ENCODE data around the gene EPHA8. TPM values are rescaled to one million over a fixed set of nuclear protein-coding genes. Genes with fewer than 3 reads are reported as not detected.

The EPHA8 gene
- total RNA-seq, 1 donor from 2014 or later, result 0.24 TPM

DNA sequence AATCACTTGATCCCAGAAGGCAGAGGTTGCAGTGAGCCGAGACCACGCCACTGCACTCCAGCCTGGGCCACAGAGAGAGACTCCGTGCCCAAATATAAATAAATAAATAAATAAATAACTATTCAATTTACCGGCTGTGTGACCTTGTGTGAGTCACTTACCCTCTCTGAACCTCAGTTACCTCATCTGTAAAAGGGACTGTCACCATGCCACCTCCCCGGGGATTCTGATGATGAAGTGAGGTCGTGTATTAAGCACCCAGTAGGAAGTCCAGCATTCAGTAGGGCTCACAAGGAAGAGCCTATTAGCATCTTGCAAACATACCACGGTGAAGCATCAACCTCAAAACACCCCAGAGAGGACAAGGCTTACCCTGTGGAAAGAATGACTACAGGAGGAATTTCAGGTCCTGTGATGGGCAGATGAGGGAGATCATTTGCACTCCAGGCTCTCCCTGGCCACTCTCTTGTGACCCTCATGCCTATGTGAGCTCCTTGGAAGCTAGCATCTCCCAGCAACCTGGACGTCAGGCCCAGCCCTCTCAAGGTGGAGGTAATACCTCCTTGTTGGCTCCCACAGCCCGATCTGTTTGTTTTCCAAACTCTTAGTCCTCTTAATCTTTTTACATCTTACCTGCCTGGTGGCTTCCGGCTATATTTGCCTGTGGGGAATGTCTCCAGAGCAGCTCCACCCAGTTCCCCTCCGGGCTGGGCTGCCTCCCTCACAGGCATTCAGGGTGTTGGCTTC, 65.6 kb downstream of the EPHA8 start:
- DNase-seq (ENCODE audit: low spot score, unreplicated experiment), result no peak
- Mint-ChIP-seq H3K27ac (no peak overlapping the region), H3K9me3 (ENCODE audit: low read depth) (no peaks in the 10 kb centered on the region), H3K27me3 (peaks cover 68% of the 10 kb centered on the region), H3K36me3 (ENCODE audit: insufficient read depth) (no peaks in the 10 kb centered on the region), H3K4me1 (ENCODE audit: low read depth) (no peaks in the 10 kb centered on the region), H3K4me3 (ENCODE audit: low read depth) (no peak overlapping the region)
- TF ChIP-seq, protein P1, sequence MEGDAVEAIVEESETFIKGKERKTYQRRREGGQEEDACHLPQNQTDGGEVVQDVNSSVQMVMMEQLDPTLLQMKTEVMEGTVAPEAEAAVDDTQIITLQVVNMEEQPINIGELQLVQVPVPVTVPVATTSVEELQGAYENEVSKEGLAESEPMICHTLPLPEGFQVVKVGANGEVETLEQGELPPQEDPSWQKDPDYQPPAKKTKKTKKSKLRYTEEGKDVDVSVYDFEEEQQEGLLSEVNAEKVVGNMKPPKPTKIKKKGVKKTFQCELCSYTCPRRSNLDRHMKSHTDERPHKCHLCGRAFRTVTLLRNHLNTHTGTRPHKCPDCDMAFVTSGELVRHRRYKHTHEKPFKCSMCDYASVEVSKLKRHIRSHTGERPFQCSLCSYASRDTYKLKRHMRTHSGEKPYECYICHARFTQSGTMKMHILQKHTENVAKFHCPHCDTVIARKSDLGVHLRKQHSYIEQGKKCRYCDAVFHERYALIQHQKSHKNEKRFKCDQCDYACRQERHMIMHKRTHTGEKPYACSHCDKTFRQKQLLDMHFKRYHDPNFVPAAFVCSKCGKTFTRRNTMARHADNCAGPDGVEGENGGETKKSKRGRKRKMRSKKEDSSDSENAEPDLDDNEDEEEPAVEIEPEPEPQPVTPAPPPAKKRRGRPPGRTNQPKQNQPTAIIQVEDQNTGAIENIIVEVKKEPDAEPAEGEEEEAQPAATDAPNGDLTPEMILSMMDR (IDR thresholded peaks at IDR 0.05; ENCODE audit: unreplicated experiment), result no peak

DNA sequence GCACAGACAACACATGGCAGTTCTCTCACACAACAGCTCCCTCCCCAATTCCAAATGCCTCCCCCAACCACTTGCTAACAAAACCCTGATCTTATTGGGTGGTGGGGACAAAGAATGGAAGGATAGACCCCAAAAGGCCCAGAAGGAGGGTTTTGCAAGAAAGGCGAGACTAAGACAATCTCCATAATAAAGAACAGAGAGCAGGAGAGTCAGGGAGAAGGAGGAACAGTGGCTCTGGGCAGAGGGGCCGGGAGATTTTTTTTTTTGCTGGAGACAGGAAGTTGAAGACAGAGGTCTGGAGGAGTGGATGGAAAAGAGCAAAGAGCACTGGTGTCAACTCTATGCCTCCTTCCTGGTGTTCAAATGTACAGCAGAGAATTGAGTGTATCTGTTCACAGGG, 66.6 kb downstream of the EPHA8 start:
- TF ChIP-seq, protein P1 (IDR thresholded peaks at IDR 0.05; ENCODE audit: unreplicated experiment), result no peak
- Mint-ChIP-seq H3K4me3 (ENCODE audit: low read depth) (no peak overlapping the region), H3K9me3 (ENCODE audit: low read depth) (no peaks in the 10 kb centered on the region), H3K4me1 (ENCODE audit: low read depth) (no peaks in the 10 kb centered on the region), H3K36me3 (ENCODE audit: insufficient read depth) (no peaks in the 10 kb centered on the region), H3K27ac (no peak overlapping the region), H3K27me3 (peaks cover 60% of the 10 kb centered on the region)
- no peak for DNase-seq (ENCODE audit: low spot score, unreplicated experiment)

DNA sequence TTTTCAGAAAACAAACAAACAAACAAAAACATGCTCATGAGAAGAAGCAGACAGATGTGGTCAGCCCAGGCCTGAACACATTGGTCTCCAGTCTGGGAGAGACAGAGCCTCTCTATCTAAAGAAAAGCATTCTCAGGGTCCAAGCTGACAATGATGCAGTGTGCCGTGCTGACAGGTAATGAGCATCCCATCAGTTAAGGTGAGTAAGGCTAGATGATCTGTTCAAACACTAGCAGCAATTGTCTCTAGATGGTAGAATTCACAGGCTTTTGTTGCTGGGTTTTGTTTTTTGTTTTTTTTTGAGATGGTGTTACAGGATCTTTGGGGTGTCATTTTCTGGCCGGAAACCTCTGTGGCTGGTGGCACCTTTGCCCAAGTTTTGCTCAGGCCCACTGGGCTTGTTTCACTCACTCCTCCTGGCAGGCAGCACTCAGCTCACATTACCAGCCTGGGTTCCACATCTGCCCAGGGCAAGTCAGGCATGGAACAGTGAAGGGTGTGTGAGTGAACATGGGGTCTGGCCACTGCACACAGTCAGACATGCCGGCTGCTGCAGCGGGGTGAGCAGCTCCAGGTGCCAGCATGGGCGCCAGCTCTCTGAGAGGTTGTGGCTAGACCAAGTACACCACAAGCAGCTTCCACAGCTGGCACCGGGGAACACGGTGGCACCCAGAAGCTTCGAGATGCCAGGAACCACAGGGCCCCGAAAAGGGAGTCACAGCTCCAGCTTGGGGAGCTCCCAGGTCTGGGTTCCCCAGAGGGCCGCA, 70.6 kb downstream of the EPHA8 start:
- peaks cover 38% of the 10 kb centered on the region for H3K27me3 Mint-ChIP-seq
- H3K9me3 Mint-ChIP-seq (ENCODE audit: low read depth), result no peaks in the 10 kb centered on the region

DNA sequence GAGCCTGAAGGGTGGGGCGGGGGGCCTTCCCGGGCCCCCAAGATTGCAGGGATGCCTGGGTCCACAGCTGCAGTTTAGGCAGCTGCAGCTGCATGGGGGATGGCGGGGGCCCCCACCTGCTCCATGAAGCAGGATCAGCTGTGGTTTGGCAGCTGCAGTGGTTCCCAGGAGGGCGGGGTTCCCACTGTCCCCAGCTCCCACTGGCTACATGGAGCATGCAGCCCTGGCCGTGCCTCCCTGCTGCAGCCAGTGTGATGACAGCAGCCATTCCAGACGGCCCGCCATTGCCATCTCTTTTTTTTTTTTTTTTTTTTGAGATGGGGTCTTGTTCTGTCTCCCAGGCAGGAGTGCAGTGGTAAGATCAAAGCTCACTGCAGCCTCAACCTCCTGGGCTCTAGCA, 72.1 kb downstream of the EPHA8 start:
- Mint-ChIP-seq H3K36me3 (ENCODE audit: insufficient read depth) (no peaks in the 10 kb centered on the region), H3K27me3 (peaks cover 26% of the 10 kb centered on the region), H3K9me3 (ENCODE audit: low read depth) (no peaks in the 10 kb centered on the region), H3K4me3 (ENCODE audit: low read depth) (no peak overlapping the region), H3K27ac (no peak overlapping the region), H3K4me1 (ENCODE audit: low read depth) (peaks cover 6% of the 10 kb centered on the region)
- DNase-seq (ENCODE audit: low spot score, unreplicated experiment), result no peak
- TF ChIP-seq, protein P1 (IDR thresholded peaks at IDR 0.05; ENCODE audit: unreplicated experiment), result no peak

More for the DNA sequence above, 70.6 kb downstream of the EPHA8 start:
- TF ChIP-seq, protein P1 (IDR thresholded peaks at IDR 0.05; ENCODE audit: unreplicated experiment), result no peak
- no peak for DNase-seq (ENCODE audit: low spot score, unreplicated experiment)
- Mint-ChIP-seq H3K36me3 (ENCODE audit: insufficient read depth) (no peaks in the 10 kb centered on the region), H3K4me3 (ENCODE audit: low read depth) (no peak overlapping the region), H3K4me1 (ENCODE audit: low read depth) (peaks cover 6% of the 10 kb centered on the region), H3K27ac (no peak overlapping the region)

DNA sequence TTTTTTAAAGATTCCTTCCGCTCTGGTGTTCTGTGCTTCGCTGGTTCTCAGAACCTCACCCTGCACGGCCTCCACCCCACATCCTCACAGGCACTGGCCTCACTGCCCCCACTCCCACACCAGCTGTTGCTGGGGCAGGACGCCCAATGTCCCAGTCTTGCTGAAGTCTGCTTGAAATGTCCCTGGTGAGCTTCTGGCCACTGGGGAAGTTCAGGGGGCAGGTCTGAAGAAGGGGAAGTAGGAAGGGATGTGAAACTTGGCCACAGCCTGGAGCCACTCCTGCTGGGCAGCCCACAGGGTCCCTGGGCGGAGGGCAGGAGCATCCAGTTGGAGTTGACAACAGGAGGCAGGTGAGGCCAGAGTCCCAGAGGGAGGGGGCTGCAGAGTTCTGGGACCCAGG, 73.1 kb downstream of the EPHA8 start, which contains the start of gene C1QA:
C1QA (plus strand) TSS at position 276 of the 400 bp plus-strand sequence. CDS start 989 bp downstream, outside the sequence.
- DNase-seq (ENCODE audit: low spot score, unreplicated experiment), result no peak
- Mint-ChIP-seq H3K27ac (no peak within 1 kb of the TSS), H3K4me3 (ENCODE audit: low read depth) (no peak within 1 kb of the TSS), H3K4me1 (ENCODE audit: low read depth) (peaks cover 6% of the 10 kb centered on the region), H3K36me3 (ENCODE audit: insufficient read depth) (no peaks in the 10 kb centered on the region), H3K27me3 (peaks cover 25% of the 10 kb centered on the region), H3K9me3 (ENCODE audit: low read depth) (no peaks in the 10 kb centered on the region)
- TF ChIP-seq, protein P1 (IDR thresholded peaks at IDR 0.05; ENCODE audit: unreplicated experiment), result no peak
